Neural progenitor cell (in vitro differentiated cells): ENCODE measurements around the gene RAB31.

Source experiments
- CTCF ChIP-seq: fragments of 200-600 bp; sonication (generic); IDR thresholded peaks from 2 replicates; pipeline ENCODE4 v1.5.1; 2017; ENCODE audit warnings: antibody characterized with exemption, mild to moderate bottlenecking
- EZH2 ChIP-seq: fragments of 200-600 bp; sonication (generic); IDR thresholded peaks from 2 replicates; pipeline ENCODE4 v1.6.1; 2017; ENCODE audit warnings: antibody characterized with exemption, mild to moderate bottlenecking, moderate library complexity
- EZH2phosphoT487 ChIP-seq: fragments of 200-600 bp; sonication (generic); IDR thresholded peaks from 2 replicates; pipeline ENCODE4 v1.6.1; 2017; ENCODE audit warnings: antibody characterized with exemption

- TF ChIP-seq CTCF (no peak), EZH2phosphoT487 (no peak), EZH2 (no peak)
These were observed 151.1 kb downstream of the RAB31 start for GRCh38 chr18:9859232-9859631.
